Head of caudate nucleus (tissue), 42 donors: Measurements from ENCODE around the gene EML6.
"Not testable (repeated sequence)": the region's sequence is repeated elsewhere in the genome, so short reads cannot be mapped to it uniquely, and the experiment has no call there.

Experiments
- DNase-seq, 42 donors: peaks; one replicate each; pipeline versions ENCODE4 v3.0.0 to v3.0.0-alpha.2; 2020 to 2021; ENCODE audit warnings: mixed read lengths in 7 of 42
- intact Hi-C: fragments of 100-400 bp; cut with DNase I; formaldehyde crosslinking; loops from one replicate; pipeline ENCODE4 v1.15.0; 2022

The EML6 gene

GRCh38 chr2:54988612-54989011 lies 265.1 kb downstream of the EML6 start:
- intact Hi-C loops, result no loop called here
- DNase-seq, result no peak

- intact Hi-C loops, DNase-seq: not testable (repeated sequence)
These were observed 267.2 kb downstream of the EML6 start for GRCh38 chr2:54990694-54991093.

DNA sequence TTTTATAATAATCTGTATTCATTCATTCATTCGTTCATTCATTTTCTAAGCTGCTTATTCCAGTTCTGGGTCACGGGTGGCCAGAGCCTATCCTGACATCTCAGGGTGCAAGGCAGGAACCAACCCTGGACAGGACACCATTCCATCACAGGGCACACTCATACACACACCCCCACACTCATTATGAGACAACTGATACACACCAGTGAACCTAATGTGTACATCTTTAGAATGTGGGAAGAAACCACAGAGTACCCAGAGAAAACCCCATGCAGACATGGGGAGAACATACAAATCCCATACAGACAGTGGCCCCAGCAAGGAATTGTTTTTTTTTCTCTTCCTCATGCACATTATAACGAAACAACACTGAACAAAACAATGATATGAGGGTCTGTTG lies 272.1 kb downstream of the EML6 start:
- intact Hi-C loops, result no loop called here
- no peak for DNase-seq

DNA sequence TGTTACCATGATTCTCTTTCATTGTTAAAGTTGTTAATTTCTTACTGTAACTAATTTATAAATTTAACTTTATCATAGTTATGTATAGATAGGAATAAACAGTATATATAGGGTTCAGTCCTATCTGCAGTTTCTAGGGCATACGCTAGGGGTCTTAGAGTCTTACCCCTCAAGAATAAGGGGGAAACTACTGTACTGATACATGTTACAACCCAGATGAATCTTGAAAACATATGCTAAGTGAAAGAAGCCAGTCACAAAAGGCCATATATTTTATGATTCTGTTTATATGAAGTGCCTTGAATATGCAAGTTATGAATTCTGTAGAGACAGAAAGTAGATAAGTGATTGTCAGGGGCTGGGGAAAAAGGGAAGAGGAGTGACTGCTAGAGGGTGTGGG lies 274.4 kb downstream of the EML6 start:
- intact Hi-C loops, result no loop called here
- DNase-seq, result no peak

- intact Hi-C loops, result no loop called here
- peak in 15 of 42 donors; percentile 16 to 67 (median 36) for DNase-seq
These were observed 275.7 kb downstream of the EML6 start for GRCh38 chr2:54999182-54999581.

DNA sequence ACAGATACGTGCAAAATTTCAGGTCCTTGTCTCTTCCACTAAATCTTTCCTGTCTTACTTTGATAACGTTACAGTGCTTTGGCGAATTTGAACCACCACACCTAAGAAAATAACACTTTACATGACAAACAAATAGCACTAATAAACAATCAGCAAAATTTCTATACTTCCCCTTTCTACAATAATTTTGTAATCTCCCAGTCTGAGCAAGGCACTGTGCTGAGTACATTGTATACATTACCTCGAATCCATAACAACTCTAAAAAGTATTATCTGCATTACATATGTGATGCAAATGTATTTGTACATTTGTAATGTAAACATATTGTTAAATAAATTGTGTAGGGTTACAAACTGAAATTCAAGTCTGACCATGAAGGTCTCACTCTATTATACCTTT lies 276.9 kb downstream of the EML6 start:
- DNase-seq, result no peak
- intact Hi-C loops, result loop anchor here (10.0 kb wide), 1 partner anchor 56 kb away; no protein-coding TSS in a partner anchor

- intact Hi-C loops, result loop anchor here (10.0 kb wide), 1 partner anchor 57 kb away; no protein-coding TSS in a partner anchor
- DNase-seq, result no peak
These were observed 278.3 kb downstream of the EML6 start for GRCh38 chr2:55001716-55002115.

DNA sequence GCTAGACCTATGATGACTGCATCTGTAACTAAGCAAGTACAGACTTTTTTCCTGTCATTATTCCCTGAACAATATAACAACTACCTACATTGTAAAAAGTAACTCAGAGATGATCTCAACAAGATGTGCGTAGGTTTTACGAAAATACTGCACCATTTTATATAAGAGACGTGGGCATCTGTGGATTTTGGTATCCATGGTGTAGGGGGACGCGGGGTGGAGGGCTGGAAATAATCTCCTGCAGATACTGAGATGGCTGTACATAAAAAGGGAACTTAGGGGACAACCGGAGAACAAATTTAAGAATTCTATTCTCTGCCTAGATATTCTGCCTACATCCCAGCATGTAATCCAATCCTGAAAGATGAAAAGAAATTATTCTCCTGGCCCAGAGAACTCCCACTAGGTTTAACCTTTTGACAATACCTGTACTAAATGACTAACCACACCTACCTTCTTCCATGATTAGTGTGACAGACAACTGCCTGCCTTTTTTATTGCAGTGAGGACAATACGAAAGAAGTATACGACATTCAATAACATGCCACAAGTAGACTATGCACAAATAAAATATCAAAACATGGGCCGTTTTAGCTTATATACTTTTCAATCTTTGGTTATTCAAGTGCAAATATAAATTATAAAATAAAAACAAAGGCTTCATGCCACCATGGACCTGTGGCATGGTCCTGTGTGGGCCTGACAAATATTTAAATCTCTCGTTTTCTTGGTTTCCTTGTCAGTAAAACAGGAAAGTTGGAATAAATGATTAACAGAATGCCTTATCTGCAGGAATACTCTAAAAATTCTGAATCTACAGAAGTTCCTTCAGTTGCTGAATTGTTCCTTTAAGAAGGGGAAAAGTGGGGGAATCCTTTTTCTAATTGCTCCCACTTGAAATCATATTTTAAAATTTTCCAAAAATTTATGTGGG lies 280.5 kb downstream of the EML6 start:
- DNase-seq, result peak in 5 of 42 donors; percentile 15 to 63 (median 42)
- intact Hi-C loops, result loop anchor here (10.0 kb wide), 1 partner anchor 59 kb away; no protein-coding TSS in a partner anchor

DNA sequence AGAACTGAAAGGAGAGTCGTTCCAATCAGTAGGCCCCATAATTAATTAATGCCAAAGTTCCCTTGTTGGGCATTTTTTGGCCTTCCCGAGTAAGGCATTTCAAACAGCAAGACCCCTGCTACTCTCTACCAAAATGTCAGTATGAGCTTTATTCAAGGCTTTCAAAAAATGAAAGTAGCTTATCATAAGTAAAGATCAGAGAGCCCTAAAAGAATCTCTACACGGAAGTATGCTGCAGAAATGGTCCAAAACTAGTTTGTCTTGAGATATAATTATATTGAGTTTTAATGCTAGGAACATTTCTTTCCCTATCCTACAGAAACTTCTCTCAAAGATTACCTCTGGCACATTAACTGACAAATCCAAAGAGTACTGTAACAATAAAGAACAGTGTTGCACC lies 282.8 kb downstream of the EML6 start:
- intact Hi-C loops, result loop anchor here (10.0 kb wide), 1 partner anchor 62 kb away; no protein-coding TSS in a partner anchor
- no peak for DNase-seq

DNA sequence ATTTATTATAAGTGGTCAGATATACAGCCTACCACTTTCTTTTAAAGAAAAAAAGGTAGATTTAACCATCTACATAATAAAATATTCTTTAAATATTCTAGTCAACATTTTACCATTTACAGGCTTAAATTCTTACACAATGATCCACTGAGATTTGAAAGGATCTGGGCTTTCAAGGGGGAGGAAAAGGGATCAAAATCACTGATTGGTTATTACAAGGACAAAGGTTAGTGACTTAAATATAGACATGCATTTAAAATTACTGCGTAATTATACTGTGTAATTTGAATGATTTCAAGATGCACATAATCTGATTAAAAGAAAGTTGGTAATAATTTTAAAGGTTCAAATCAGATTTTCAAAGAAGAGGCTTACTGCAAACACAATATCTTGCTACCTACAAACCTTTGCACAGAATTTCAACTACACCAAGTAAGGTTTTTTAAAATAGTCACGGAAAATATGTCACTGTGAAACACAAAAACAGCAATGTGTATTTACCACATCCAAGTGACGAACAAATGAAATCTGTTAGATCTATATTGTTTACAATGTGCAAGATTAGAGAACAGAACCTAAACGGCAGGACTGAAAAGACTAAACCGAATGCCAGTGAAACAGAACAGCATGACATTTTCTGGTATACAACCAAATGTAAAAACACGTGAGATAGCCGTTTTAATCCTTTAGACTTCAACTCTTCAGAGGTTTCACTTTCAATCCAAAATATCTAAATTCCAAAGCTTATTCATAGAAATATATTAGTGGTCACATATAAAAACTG lies 286.0 kb downstream of the EML6 start:
- DNase-seq, result no peak
- intact Hi-C loops, result loop anchor here (10.0 kb wide), 4 partner anchors 65 to 285 kb away; partner anchors contain the start of gene EML6

GRCh38 chr2:55010149-55010591 lies 286.7 kb downstream of the EML6 start:
- DNase-seq, result peak; percentile 36 to 90 (median 68)
- intact Hi-C loops, result loop anchor here (10.0 kb wide), 3 partner anchors 105 to 285 kb away; partner anchors contain the start of gene EML6

DNA sequence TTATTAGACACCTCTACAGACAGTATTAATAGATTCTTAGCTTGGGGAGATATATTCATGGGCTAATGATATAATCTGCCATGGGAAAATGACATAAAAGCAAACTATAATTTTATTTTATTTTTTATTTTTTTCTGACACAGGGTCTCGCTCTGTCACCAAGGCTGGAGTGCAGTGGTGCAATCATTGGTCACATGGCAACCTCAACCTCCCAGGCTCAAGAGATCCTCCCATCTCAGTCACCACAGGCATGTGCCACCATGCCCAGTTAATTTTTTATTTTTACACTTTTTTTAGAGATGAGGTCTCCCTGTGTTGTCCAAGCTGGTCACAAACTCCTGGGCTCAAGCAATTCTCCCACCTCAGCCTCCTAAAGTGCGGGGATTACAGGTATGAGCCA lies 287.5 kb downstream of the EML6 start:
- intact Hi-C loops, result loop anchor here (10.0 kb wide), 3 partner anchors 106 to 286 kb away; partner anchors contain the start of gene EML6
- peak in 1 of 42 donors; percentile 27 for DNase-seq

- no peak for DNase-seq
- intact Hi-C loops, result loop anchor here (10.0 kb wide), 3 partner anchors 107 to 287 kb away; partner anchors contain the start of gene EML6
These were observed 288.6 kb downstream of the EML6 start for GRCh38 chr2:55011831-55012671.

DNA sequence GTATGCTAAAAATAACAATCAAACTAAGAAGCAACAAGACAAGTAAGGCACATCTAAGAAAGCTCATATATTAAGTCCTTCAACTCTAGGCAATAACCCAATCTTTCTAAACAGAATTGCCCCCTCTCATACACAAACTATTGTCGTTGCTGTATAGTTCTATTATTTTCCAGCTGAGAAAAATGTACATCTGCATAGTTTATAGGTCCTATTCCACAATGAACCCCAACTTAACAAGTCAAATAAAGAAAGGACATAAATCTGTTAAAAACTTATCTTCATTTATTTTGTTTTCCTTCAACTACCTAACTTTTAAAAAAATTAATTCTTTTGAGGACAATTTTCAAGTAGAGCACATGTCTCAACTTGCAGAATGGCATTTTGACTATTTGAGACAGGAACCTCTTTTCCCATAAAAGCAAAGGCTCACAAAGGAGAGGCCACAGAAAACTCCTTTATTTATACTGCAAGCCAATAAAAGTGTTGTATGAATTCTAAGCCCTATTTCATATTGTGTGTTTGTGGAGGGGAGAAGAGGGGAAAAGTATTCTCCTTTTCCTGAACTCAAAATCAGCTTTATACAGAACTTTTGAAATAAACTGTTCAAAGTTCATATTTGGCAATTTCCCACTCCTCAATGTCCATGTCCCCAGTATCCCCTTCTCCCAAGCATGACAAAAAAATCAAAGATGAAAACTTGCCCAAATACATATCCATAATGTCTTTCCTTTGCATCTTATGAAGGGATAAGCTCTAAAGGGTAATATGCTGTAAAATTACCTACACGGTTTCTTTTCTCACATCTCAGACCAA lies 289.4 kb downstream of the EML6 start:
- DNase-seq, result no peak
- intact Hi-C loops, result loop anchor here (10.0 kb wide), 3 partner anchors 108 to 288 kb away; partner anchors contain the start of gene EML6

- DNase-seq, result no peak
- intact Hi-C loops, result loop anchor here (10.0 kb wide), 3 partner anchors 109 to 289 kb away; partner anchors contain the start of gene EML6
These were observed 290.5 kb downstream of the EML6 start for GRCh38 chr2:55013936-55014335.

GRCh38 chr2:55014962-55015939 lies 291.8 kb downstream of the EML6 start:
- peak in 34 of 42 donors; percentile 30 to 86 (median 66) for DNase-seq
- intact Hi-C loops, result loop anchor here (10.0 kb wide), 3 partner anchors 110 to 290 kb away; partner anchors contain the start of gene EML6
